Cardiac fibroblast (primary cell): ENCODE data around the gene HDGFL3.

ENCODE experiments used
- DNase-seq, 2 donors: peaks; one replicate each; pipeline versions ENCODE4 v3.0.0 to v3.0.0-alpha.2; 2010; ENCODE audit warnings: low read depth in 2 of 2
- H3K4me3 ChIP-seq, 2 donors: replicated peaks in 1 of 2; 1 replicate in 1 of 2; 2 replicates in 1 of 2; pipeline ENCODE4 v1.5.1; 2011; ENCODE audit warnings: low read depth in 2 of 2, low read length in 2 of 2, mild to moderate bottlenecking in 2 of 2, moderate library complexity in 1 of 2
- CTCF ChIP-seq: IDR thresholded peaks from one replicate; pipeline ENCODE4 v1.5.1; 2011; ENCODE audit warnings: low read depth, mild to moderate bottlenecking, low read length, inconsistent platforms

Gene HDGFL3

GRCh38 chr15:83207660-83208366, at the start of gene HDGFL3:
Gene HDGFL3 (minus strand): TSS chr15:83207823. CDS start chr15:83207414, 409 bp downstream.
- peak within 1 kb of the TSS; percentile 76 to 77 for H3K4me3 ChIP-seq
- DNase-seq = peak; percentile 66 to 68
- TF ChIP-seq CTCF = no peak

- DNase-seq = peak; percentile 12 to 52
- H3K4me3 ChIP-seq = no peak overlapping the region
- TF ChIP-seq CTCF = no peak
Observed at GRCh38 chr15:83250781-83251180, 43.2 kb upstream of the HDGFL3 start.

- no peak for TF ChIP-seq CTCF
- no peak for DNase-seq
- no peak overlapping the region for H3K4me3 ChIP-seq
Observed at GRCh38 chr15:83249030-83249343, 41.4 kb upstream of the HDGFL3 start.

GRCh38 chr15:83248151-83249029, 40.8 kb upstream of the HDGFL3 start:
- DNase-seq = peak; percentile 82 to 85
- no peak overlapping the region for H3K4me3 ChIP-seq
- TF ChIP-seq CTCF = peak; percentile 83

- no peak for DNase-seq
- H3K4me3 ChIP-seq = no peak overlapping the region
- TF ChIP-seq CTCF = no peak
Observed at GRCh38 chr15:83243634-83244033, 36.0 kb upstream of the HDGFL3 start.

GRCh38 chr15:83230242-83230641, 22.6 kb upstream of the HDGFL3 start:
- TF ChIP-seq CTCF = no peak
- DNase-seq = no peak
- H3K4me3 ChIP-seq = no peak overlapping the region
